Effector memory CD8-positive, alpha-beta T cell (primary cell): Measurements from ENCODE around the gene UBXN11.

Experiments used
- ATAC-seq: fragments of 150-1000 bp; cut with Tn5 transposase; replicated peaks from 2 replicates; pipeline ENCODE4 v1.10.0; 2021; ENCODE audit warnings: mild to moderate bottlenecking, moderate library complexity
- DNase-seq, 3 experiments: peaks; one replicate each; pipeline ENCODE4 v3.0.0; 2021
- H3K27ac Mint-ChIP-seq, 2 donors: one replicate each; pipeline ENCODE4 v1.8.0; 2022; ENCODE audit warnings: mild to moderate bottlenecking in 2 of 2, mixed read lengths in 2 of 2, moderate library complexity in 2 of 2
- H3K27me3 Mint-ChIP-seq, 2 donors: one replicate each; pipeline ENCODE4 v1.8.0; 2022; ENCODE audit warnings: mixed read lengths in 2 of 2
- H3K36me3 Mint-ChIP-seq: one replicate; pipeline ENCODE4 v1.8.0; 2022; ENCODE audit warnings: mild to moderate bottlenecking, moderate library complexity, mixed read lengths; ENCODE audit not compliant: insufficient read depth
- H3K4me1 Mint-ChIP-seq, 2 donors: one replicate each; pipeline ENCODE4 v1.8.0; 2022; ENCODE audit warnings: low read depth in 2 of 2, mixed read lengths in 2 of 2
- H3K4me3 Mint-ChIP-seq, 2 donors: one replicate each; pipeline ENCODE4 v1.8.0; 2022; ENCODE audit warnings: mild to moderate bottlenecking in 2 of 2, mixed read lengths in 2 of 2, moderate library complexity in 2 of 2
- H3K9me3 Mint-ChIP-seq, 2 donors: one replicate each; pipeline ENCODE4 v1.8.0; 2022; ENCODE audit warnings: mixed read lengths in 2 of 2
- total RNA-seq, 9 experiments: gene quantifications; one replicate each; lab custom pipeline; 2026; lab: John Stamatoyannopoulos, UW

The UBXN11 gene
- 12.7 to 60.3 (median 37.3) reads per million in 9 experiments for total RNA-seq

- peak; percentile 86 to 89 (median 86) for DNase-seq
- Mint-ChIP-seq H3K36me3 (peaks cover 8% of the 10 kb centered on the region), H3K27ac (peak within 1 kb of the TSS; percentile 90 to 94), H3K4me3 (peak within 1 kb of the TSS; percentile 93 to 97), H3K4me1 (peaks cover 13% of the 10 kb centered on the region in 2 donors), H3K9me3 (no peaks in the 10 kb centered on the region), H3K27me3 (no peaks in the 10 kb centered on the region)
- peak; percentile 100 for ATAC-seq
Observed at GRCh38 chr1:26306290-26307229, at the start of gene UBXN11. Gene UBXN11 (minus strand): TSS chr1:26306636. CDS start chr1:26302883, 3,753 bp downstream.

GRCh38 chr1:26356106-26356505 lies 49.7 kb upstream of the UBXN11 start:
- Mint-ChIP-seq H3K27ac (no peak overlapping the region), H3K4me3 (no peak overlapping the region), H3K9me3 (no peaks in the 10 kb centered on the region), H3K4me1 (peaks cover 22 to 27% of the 10 kb centered on the region in 2 donors), H3K36me3 (peaks cover 10% of the 10 kb centered on the region), H3K27me3 (peaks cover 21 to 25% of the 10 kb centered on the region in 2 donors)
- DNase-seq (no peak), ATAC-seq (no peak)

GRCh38 chr1:26354972-26355371 lies 48.5 kb upstream of the UBXN11 start:
- DNase-seq (no peak), ATAC-seq (no peak)
- H3K27ac Mint-ChIP-seq = no peak overlapping the region
- H3K36me3 Mint-ChIP-seq = peaks cover 8% of the 10 kb centered on the region
- H3K4me1 Mint-ChIP-seq = peaks cover 13 to 18% of the 10 kb centered on the region in 2 donors
- no peaks in the 10 kb centered on the region for H3K9me3 Mint-ChIP-seq
- H3K4me3 Mint-ChIP-seq = no peak overlapping the region
- peaks cover 10 to 19% of the 10 kb centered on the region in 2 donors for H3K27me3 Mint-ChIP-seq

- Mint-ChIP-seq H3K27me3 (peaks cover 6 to 14% of the 10 kb centered on the region in 2 donors), H3K4me3 (no peak within 1 kb of the TSS), H3K4me1 (peaks cover 10 to 11% of the 10 kb centered on the region in 2 donors), H3K36me3 (peaks cover 8% of the 10 kb centered on the region), H3K9me3 (no peaks in the 10 kb centered on the region), H3K27ac (no peak within 1 kb of the TSS)
- DNase-seq (no peak), ATAC-seq (no peak)
Observed at GRCh38 chr1:26353976-26354820, 47.8 kb upstream of the UBXN11 start, which contains the start of gene CRYBG2. Gene CRYBG2 (minus strand): TSS chr1:26354130. CDS start chr1:26346657, 7,473 bp downstream.

- Mint-ChIP-seq H3K4me1 (peaks cover 3% of the 10 kb centered on the region in 2 donors), H3K4me3 (no peak overlapping the region), H3K9me3 (no peaks in the 10 kb centered on the region), H3K36me3 (peaks cover 3% of the 10 kb centered on the region), H3K27me3 (peaks cover 6 to 9% of the 10 kb centered on the region in 2 donors), H3K27ac (no peak overlapping the region)
- ATAC-seq (no peak), DNase-seq (no peak)
Observed at GRCh38 chr1:26353210-26353859, 46.9 kb upstream of the UBXN11 start.

- ATAC-seq = no peak
- Mint-ChIP-seq H3K27ac (no peak overlapping the region), H3K27me3 (peaks cover 6 to 9% of the 10 kb centered on the region in 2 donors), H3K36me3 (peaks cover 3% of the 10 kb centered on the region), H3K4me3 (no peak overlapping the region), H3K9me3 (no peaks in the 10 kb centered on the region), H3K4me1 (peaks cover 2 to 3% of the 10 kb centered on the region in 2 donors)
- no peak for DNase-seq
Observed at GRCh38 chr1:26352338-26352679, 45.9 kb upstream of the UBXN11 start.

GRCh38 chr1:26351590-26352337 lies 45.3 kb upstream of the UBXN11 start:
- Mint-ChIP-seq H3K36me3 (peaks cover 3% of the 10 kb centered on the region), H3K4me1 (peaks cover 2 to 3% of the 10 kb centered on the region in 2 donors), H3K27me3 (peaks cover 6 to 9% of the 10 kb centered on the region in 2 donors), H3K9me3 (no peaks in the 10 kb centered on the region), H3K27ac (no peak overlapping the region), H3K4me3 (no peak overlapping the region)
- ATAC-seq (no peak), DNase-seq (no peak)

- Mint-ChIP-seq H3K4me3 (no peak overlapping the region), H3K4me1 (peaks cover 2 to 3% of the 10 kb centered on the region in 2 donors), H3K27ac (no peak overlapping the region), H3K9me3 (no peaks in the 10 kb centered on the region), H3K36me3 (peaks cover 3% of the 10 kb centered on the region), H3K27me3 (peaks cover 6 to 8% of the 10 kb centered on the region in 2 donors)
- no peak for ATAC-seq
- no peak for DNase-seq
Observed at GRCh38 chr1:26350701-26351589, 44.5 kb upstream of the UBXN11 start.

- DNase-seq (no peak), ATAC-seq (no peak)
- H3K27me3 Mint-ChIP-seq = peaks cover 5 to 6% of the 10 kb centered on the region in 2 donors
- H3K36me3 Mint-ChIP-seq = peaks cover 3% of the 10 kb centered on the region
- no peaks in the 10 kb centered on the region for H3K9me3 Mint-ChIP-seq
- H3K27ac Mint-ChIP-seq = no peak overlapping the region
- H3K4me1 Mint-ChIP-seq = peaks cover 0 to 3% of the 10 kb centered on the region in 2 donors
- H3K4me3 Mint-ChIP-seq = no peak overlapping the region
Observed at GRCh38 chr1:26350343-26350700, 43.9 kb upstream of the UBXN11 start.

- Mint-ChIP-seq H3K4me1 (peaks cover 0 to 4% of the 10 kb centered on the region in 2 donors), H3K36me3 (peaks cover 3% of the 10 kb centered on the region), H3K9me3 (no peaks in the 10 kb centered on the region), H3K4me3 (no peak overlapping the region), H3K27me3 (peaks cover 5 to 6% of the 10 kb centered on the region in 2 donors), H3K27ac (no peak overlapping the region)
- no peak for DNase-seq
- ATAC-seq = no peak
Observed at GRCh38 chr1:26349877-26350244, 43.4 kb upstream of the UBXN11 start.

- Mint-ChIP-seq H3K36me3 (peaks cover 3% of the 10 kb centered on the region), H3K9me3 (no peaks in the 10 kb centered on the region), H3K4me3 (no peak overlapping the region), H3K27me3 (peaks cover 5 to 6% of the 10 kb centered on the region in 2 donors), H3K4me1 (peaks cover 0 to 4% of the 10 kb centered on the region in 2 donors), H3K27ac (no peak overlapping the region)
- ATAC-seq (no peak), DNase-seq (no peak)
Observed at GRCh38 chr1:26349188-26349876, 42.9 kb upstream of the UBXN11 start.
